Urothelium cell line (cell line): ENCODE measurements around the gene TAGLN3.

Experiments used
- DNase-seq: peaks from one replicate; pipeline ENCODE4 v3.0.0; 2011; ENCODE audit warnings: low spot score, mixed read lengths
- FAIRE-seq: peaks from 2 replicates; lab custom pipeline; 2011; peaks lifted over from hg19 to GRCh38; lab: Jason Lieb, UNC

TAGLN3 gene

DNA sequence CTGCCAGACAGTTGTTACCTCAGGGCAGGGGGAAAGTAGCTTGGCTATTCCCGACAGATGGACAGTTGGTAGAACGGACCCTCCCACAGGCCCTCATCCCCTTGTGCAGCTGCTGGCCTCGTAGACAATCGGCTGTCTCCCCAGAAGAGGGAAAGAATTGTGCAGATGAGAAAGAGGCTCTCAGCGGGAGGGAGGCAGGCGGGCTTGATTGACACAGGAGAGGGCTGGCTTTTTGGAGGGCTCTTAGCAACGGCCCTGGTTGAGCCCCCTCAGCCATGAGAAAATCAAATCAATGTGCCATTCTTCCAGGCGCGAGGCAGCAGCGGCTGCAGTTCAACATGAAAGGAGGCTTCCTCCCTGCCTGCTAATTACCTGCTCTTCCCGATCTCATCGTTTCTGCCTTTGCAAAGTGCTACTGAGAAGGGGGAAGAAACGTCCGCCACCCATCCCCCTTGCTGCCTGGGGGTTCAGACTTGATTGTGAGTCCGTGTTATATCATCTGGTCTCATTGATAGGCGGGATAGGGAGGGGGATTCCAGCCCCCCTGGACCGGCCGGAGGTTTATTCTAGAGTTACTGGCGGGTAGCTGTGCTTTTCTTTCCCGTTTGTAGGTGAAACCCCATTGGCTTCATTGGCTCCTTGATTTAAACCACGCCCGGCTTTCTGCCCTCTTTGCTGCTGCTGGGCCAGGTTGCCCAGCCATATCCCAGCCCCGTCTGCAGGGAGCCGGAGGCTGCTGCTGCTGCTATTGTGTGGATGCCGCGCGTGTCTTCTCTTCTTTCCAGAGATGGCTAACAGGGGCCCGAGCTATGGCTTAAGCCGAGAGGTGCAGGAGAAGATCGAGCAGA is at the start of gene TAGLN3:
Gene TAGLN3, plus strand, starts transcription at position 287 of the 848 bp plus-strand sequence. Its CDS starts 501 bp downstream, at position 788.
- DNase-seq (no peak), FAIRE-seq (no peak)

- FAIRE-seq: no peak
These were observed 49.0 kb upstream of the TAGLN3 start for GRCh38 chr3:111949712-111950111.

DNA sequence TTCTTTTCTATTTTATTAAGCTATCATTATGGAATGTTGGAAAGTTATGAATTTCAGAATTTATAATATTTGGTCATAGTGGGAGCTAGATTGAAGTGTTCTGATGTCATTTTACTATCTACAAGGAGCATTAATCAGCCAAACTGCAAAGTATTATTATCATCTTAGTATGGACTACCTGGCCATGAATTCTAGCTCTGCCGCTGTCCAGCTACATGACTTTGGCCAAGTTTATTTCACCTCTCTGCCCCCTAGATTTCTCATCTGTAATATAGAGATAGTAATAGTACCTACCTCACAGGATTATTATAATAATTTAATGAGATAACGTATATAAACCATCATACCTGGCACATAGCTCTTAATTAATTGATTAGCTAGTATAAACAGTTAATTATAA is 47.7 kb upstream of the TAGLN3 start:
- DNase-seq (no peak), FAIRE-seq (no peak)

More at GRCh38 chr3:111949712-111950111, 49.0 kb upstream of the TAGLN3 start:
- no peak for DNase-seq

DNA sequence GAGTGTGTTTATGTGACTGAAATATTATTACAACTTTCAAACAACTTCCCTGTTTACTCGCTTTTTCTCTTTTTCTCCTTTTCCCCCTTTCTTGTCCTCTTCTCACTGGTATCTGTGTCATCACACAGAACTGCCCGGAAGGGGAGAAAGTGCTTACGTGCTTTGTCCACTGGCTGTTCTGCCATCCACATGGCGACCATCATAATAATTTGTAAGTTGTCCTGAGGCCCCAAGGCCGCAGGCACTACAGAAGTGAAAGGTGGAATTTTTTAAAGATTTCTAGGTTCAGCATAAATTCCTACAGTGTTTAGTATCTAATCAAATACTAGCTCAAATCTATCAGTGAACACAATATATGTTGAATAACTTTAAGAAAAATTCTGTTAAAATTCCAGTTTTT is 46.6 kb upstream of the TAGLN3 start:
- FAIRE-seq (peak; percentile 9), DNase-seq (no peak)

DNA sequence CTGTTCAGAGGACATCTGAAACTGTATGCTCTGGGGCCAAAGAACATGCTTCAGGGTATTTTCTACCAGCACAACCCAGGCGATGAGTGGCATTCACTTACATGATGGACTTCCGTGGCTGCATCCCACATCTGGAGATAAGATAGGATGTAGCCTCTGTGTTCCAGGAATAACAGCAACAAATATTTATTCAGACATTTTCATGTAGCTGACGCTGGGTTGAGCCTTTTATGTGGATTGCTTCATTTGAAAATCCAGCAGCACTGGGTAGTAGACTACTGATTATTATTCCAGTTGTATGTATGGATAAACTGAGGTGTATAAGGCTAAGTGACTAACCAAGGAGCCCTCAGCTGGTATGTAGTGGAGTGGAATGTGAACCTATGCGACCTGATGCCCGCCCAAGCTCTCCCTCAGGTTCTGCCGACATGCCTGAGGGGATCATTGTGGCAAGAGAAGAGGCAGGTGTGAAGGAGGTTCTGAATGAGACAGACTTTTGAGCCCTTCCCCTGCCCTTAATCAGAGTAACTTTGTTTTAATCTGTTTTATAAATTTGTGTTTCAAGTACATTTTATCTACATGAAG is 45.8 kb upstream of the TAGLN3 start:
- peak; percentile 13 for FAIRE-seq
- no peak for DNase-seq

DNA sequence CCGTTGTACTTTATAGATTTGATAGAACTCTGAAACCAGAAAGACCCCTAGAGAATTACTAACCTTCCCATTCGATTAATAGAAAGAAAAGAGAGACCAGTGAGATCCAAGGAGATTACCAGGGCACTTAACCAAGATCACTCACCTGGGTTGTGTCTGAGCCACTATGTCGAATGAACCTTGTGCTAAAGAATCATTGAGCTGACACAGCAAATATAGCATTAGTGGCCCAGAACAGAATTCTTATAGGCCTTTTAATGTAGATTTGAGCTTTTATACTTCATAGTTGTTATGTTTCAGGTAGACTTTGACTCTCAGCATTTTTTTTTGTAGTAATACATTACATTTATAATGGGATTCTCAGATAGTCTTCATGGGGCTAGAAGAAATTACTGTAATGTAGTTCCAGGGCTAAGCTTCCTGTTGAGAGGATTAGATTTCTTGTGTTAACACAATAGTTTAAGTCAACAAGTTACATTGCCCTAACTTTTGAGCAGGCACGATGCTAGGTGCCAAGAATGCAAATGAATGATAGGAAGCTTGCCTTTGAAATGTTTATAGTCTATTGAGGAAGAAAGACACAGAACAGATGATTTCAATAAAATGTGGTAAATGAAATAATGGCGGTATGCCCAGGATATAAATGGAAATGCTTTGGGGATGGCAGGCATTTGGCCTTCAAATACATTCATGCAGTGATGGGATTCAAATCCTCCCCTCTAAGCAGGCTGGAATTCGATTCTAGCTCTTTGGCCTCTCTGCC is 44.3 kb upstream of the TAGLN3 start:
- FAIRE-seq (no peak), DNase-seq (no peak)

DNA sequence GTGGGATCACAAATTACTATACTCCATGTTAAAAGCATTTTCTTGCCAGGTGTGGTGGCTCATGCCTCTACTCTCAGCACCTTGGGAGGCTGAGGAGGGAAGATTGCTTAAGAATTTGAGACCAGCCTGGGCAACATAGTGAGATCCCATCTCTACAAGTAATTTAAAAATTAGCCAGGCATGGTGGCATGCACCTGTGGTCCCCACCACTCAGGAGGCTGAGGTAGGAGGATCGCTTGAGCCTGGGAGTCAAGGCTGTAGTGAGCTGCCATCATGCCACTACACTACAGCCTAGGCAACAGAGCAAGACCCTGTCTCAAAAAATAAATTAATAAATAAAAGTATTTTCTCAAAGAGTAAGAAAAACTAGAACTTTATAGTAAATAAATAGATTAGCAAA is 42.8 kb upstream of the TAGLN3 start:
- FAIRE-seq (no peak), DNase-seq (no peak)

DNA sequence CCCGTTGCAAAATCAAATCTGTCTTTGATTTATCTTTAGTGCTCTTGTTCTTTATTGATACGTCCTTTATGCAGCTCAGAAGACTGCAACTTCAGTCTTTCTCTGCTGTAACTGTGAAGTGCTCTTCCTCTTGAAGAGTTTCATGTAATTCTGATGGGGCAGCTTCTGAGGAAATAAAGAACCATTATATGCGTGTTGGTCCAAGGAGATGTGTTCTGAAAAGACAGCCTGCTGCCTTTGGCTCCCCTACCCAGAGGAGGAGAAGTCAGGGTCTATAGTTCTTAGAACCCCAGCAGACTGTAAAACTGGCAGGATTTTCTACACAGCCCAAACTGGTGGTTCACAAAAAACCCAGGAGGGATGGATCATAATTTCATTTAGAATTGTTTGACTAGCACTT is 42.3 kb upstream of the TAGLN3 start:
- DNase-seq (no peak), FAIRE-seq (no peak)

- no peak for FAIRE-seq
These were observed 41.6 kb upstream of the TAGLN3 start for GRCh38 chr3:111956995-111957734.

DNA sequence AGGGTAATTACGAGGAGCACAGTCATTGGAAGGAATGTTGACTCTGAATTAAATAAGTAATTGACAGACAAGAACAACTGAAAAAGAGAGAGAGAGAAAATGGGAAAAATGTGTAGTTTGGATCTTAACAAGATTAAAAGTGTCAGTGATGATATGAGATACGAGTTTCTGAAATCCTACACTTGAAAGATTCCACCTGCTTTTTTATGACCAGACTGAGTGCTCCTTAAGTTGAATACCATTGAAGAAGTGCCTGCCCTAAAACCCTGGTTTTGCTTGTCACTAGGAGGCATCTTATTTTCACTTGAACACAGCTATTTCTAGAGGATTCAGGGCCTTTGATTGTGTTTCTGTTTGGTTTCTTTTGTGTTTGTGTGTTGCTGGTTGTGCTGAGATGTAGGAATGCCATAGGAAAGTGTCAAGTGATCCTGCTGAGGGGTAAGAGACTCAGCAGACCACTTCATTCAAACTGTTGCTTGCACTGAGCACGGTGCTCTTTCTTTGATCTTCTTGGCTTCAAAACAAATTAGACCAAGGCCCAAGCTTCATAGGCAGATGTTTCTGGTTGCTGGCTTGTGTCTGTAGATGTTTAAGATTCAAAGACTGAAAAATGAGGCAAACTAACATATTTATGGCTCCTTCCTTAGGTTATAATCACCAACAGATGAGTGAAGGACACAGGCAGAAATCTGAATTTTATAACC is 37.1 kb upstream of the TAGLN3 start:
- FAIRE-seq: no peak

More at GRCh38 chr3:111956995-111957734, 41.6 kb upstream of the TAGLN3 start:
- no peak for DNase-seq

DNA sequence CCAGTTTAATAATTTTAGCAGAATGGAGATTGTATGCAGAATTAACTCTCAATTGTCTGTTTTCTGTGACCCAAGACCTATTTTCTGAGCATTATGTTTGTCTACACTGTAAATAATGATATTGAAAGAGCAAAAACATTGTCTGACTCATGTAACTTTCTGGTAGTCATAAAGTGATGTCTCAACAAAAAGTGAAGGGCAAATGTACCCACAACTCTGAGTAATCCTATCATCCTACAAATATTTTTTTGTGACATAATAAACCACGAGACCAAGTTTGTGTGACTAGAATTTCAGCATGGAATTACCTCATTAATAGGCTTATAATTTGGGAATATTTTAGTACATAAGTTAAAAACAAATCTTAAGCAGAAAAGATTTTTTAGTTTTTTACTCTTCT is 35.3 kb upstream of the TAGLN3 start:
- DNase-seq: peak; percentile 42
- FAIRE-seq: no peak

More for the DNA sequence above, 37.1 kb upstream of the TAGLN3 start:
- no peak for DNase-seq

DNA sequence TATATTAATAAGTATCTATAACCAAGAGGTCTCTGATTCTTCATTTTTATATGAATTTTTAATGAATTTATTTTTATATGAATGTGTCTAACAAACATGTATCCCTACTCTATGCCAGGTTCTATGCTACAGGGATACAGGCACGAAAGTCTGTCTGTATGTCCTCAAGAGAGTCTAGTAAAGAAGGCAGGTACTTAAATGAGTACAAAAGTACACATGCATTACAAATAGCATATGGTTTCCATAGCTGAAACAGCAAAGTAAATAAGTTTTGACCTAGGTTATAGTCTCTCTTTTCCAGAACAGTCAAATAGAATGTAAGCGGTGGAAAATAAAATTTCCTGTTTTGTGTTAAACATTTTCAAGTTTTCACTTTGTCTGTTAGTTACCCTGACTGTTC is 33.2 kb upstream of the TAGLN3 start:
- FAIRE-seq (no peak), DNase-seq (no peak)

DNA sequence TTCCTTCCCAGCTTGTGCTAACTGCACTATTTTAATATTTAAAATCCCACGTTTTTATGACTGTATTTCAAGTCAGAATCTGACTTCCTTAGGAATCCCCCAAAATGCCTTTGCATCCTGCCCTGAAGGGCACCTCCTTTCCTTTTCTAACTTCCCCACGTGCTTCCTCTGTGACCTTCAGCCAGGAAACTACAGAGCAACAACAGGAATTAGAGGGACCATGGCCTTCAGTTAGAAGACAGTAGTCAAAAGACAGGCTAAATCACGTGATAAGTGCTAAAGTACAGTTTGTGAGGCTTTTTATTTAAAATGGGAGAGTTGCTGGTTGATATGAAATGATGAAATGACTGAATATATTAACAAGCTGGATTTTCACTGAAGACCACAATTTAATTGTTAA is 31.7 kb upstream of the TAGLN3 start:
- no peak for DNase-seq
- no peak for FAIRE-seq

- peak; percentile 62 for FAIRE-seq
These were observed 31.0 kb upstream of the TAGLN3 start for GRCh38 chr3:111967651-111968274.

GRCh38 chr3:111968319-111969054 is 30.2 kb upstream of the TAGLN3 start:
- DNase-seq (no peak), FAIRE-seq (no peak)

More at GRCh38 chr3:111967651-111968274, 31.0 kb upstream of the TAGLN3 start:
- peak; percentile 71 for DNase-seq

GRCh38 chr3:111970376-111970775 is 28.3 kb upstream of the TAGLN3 start:
- DNase-seq (no peak), FAIRE-seq (no peak)

- peak; percentile 65 for FAIRE-seq
- DNase-seq: no peak
These were observed 27.1 kb upstream of the TAGLN3 start for GRCh38 chr3:111971533-111972130.

DNA sequence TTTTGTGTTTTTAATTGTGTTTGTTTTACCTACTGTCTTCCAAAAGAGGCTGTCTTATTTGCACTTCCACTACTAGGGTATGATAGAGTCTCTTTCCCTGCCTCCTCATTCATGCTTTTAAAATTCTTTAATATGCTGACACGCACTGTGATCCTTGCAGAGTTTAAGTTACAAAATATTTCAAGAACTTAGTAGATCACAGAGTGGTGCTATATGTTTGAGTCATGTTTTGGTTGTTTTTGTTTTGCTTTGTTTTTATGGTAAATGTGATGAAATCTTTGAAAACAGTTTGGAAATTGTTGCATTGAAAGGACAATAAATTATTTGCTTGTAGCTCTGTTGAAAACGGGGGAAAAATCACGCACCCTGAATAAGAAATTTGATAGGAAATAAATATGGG is 25.8 kb upstream of the TAGLN3 start:
- no peak for FAIRE-seq
- no peak for DNase-seq

- DNase-seq (no peak), FAIRE-seq (no peak)
These were observed 23.6 kb upstream of the TAGLN3 start for GRCh38 chr3:111975131-111975530.
